T-helper 2 cell treated with Interferon-gamma antibody and Interleukin-4, amounts not matched to agents 5 μg/mL and 100 μg/mL, for 36 hours (primary cell): Measurements from ENCODE around the gene F12.
A peak's percentile ranks its signal among the peaks of the same experiment; 100 is the strongest.

Experiments used
- DNase-seq: peaks from one replicate; pipeline ENCODE4 v3.0.0; 2021; ENCODE audit warnings: low spot score
- H3K27ac Mint-ChIP-seq: one replicate; pipeline ENCODE4 v1.8.0; 2021; ENCODE audit warnings: mild to moderate bottlenecking, mixed read lengths
- H3K27me3 Mint-ChIP-seq: one replicate; pipeline ENCODE4 v1.8.0; 2021; ENCODE audit warnings: low read depth, mixed read lengths
- H3K36me3 Mint-ChIP-seq: one replicate; pipeline ENCODE4 v1.8.0; 2021; ENCODE audit warnings: low read depth, mixed read lengths
- H3K4me1 Mint-ChIP-seq: one replicate; pipeline ENCODE4 v1.8.0; 2021; ENCODE audit warnings: low read depth, mixed read lengths
- H3K4me3 Mint-ChIP-seq: one replicate; pipeline ENCODE4 v1.8.0; 2022; ENCODE audit warnings: mild to moderate bottlenecking, moderate library complexity, mixed read lengths
- H3K9me3 Mint-ChIP-seq: one replicate; pipeline ENCODE4 v1.8.0; 2021; ENCODE audit warnings: mixed read lengths

The F12 gene

DNA sequence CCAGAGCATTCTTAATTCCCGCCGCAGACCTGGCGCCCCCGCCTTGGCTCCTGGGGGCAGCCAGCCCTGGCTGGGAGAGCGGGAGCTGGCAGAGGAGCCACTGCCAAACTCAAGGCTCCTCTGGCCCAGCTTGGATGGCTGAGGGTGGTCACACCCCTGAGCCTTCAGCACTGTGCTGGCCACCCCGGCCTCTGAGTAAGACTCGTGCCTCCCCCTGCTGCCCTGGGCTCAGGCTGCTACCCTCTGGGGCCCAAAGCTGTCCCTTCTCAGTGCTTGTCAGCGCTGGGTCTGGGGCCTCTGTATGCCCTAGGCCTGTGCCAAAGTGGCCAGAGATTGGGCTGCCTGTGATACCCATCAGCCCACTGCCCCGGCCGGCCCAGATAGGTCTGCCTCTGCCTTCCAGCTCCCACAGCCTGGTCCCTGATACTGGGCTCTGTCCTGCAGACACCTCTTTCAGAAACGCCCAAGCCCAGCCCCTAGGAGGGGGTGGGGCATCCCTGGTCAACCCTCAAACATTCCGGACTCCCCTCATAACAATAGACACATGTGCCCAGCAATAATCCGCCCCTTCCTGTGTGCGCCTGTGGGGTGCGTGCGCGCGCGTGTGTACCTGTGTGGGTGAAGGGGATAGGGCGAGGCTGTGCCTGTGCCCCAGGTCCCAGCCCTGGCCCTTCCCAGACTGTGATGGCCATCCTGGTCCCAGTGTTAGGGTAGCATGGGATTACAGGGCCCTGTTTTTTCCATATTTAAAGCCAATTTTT lies 32.9 kb upstream of the F12 start:
- no peak overlapping the region for H3K4me3 Mint-ChIP-seq
- peaks cover 42% of the 10 kb centered on the region for H3K36me3 Mint-ChIP-seq
- no peak for DNase-seq
- peaks cover 36% of the 10 kb centered on the region for H3K4me1 Mint-ChIP-seq
- H3K27ac Mint-ChIP-seq: peak overlapping the region; percentile 41
- H3K27me3 Mint-ChIP-seq: no peaks in the 10 kb centered on the region
- H3K9me3 Mint-ChIP-seq: no peaks in the 10 kb centered on the region

DNA sequence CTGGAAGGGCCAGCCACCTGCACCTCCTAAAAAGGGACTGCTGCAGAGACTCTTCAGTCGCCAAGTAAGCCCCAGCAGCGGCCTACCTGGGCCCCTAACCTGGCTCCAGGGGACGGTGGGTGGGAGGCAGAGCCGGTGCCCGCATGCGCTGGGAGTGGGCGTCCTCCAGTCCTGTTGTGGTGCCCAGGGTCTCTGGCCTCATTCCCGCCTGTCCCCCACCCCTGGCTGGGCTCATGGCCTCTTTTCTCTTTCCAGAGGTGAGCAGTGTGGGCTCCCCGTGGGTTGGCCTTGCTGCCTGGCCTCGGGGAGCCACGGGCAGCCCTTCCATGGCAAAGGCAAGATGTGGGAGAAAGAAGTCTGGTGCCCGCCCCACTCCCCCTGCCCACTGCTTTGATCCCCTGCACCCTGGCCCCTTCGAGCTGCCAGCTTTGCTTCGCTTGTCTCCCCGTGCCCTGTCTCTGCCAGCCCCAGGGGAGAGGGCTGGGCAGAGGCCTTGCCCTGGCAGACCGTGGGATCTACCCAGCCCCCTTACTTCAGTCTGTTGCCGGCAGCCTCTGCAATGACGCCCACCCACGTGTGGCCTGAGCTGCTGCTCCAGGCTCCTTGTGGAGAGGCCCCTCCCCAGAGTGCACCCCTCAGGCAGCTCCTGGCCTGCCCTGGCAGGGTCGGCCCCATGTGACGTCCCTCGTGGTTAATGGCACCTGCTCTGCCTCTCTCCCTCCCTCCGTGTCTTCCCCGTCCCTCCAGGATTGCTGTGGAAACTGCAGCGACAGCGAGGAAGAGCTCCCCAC lies 31.8 kb upstream of the F12 start:
- Mint-ChIP-seq H3K4me3 (no peak overlapping the region), H3K4me1 (peaks cover 38% of the 10 kb centered on the region), H3K27me3 (no peaks in the 10 kb centered on the region)

DNA sequence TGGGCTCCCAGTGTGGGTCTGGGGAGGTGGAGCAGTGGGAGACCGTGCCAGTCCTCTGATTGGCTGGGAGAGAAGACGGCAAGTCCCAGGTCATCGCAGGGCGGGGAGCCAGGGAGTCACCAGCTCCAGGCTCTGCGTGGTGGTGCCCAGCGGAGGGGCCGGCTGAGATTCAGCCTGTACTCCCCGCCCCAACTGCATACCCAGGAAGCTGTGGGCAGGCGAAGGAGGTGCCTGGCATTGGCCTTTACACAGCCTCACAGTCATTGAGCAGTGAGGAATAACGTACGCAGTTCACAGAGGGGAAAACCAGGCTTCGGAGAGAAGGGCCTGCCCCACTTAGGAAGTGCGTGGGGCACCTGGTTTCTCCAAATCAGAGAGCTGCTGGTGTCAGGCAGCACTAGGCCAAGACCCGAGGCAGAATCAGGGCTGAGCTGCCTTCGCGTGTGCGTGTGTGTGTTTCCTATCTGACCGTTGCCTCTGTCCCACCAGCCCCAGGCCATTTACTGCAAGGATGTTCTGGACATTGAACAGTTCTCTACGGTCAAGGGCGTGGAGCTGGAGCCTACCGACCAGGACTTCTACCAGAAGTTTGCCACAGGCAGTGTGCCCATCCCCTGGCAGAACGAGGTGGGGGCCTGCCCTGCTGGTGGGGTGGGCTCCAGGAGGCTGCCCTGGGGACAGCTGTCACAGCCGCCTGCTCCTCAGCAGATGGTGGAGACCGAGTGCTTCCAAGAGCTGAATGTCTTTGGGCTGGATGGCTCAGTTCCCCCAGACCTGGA lies 31.0 kb upstream of the F12 start:
- no peaks in the 10 kb centered on the region for H3K27me3 Mint-ChIP-seq
- peak; percentile 41 for DNase-seq
- no peak overlapping the region for H3K4me3 Mint-ChIP-seq
- peak overlapping the region; percentile 57 for H3K27ac Mint-ChIP-seq
- no peaks in the 10 kb centered on the region for H3K9me3 Mint-ChIP-seq
- H3K4me1 Mint-ChIP-seq: peaks cover 30% of the 10 kb centered on the region
- H3K36me3 Mint-ChIP-seq: peaks cover 56% of the 10 kb centered on the region

More for the DNA sequence above, 31.8 kb upstream of the F12 start:
- no peak for DNase-seq
- peaks cover 51% of the 10 kb centered on the region for H3K36me3 Mint-ChIP-seq
- no peaks in the 10 kb centered on the region for H3K9me3 Mint-ChIP-seq
- no peak overlapping the region for H3K27ac Mint-ChIP-seq

DNA sequence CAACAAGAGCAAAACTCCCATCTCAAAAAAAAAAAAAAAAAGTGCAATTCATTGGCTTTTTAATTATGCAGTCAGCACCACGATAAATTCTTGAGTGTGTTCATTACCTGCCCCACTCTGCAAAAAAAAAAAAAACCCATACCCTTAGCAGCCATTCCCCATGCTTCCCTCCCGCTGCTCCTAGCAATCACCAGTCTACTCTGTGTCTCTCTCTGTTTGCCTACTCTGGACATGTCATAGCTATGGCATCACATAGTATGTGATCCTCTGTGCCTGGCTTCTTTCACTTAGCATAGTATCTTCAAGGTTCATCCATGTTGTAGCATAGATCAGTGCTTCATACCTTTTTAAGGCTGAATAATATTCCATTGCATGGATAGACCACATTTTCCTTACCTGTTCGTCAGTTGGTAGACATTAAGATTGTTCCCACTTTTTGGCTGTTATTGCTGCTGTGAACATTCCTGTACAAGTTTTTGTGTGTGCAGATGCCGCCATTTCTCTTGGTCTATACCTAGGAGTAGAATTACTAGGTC lies 30.2 kb upstream of the F12 start:
- H3K4me3 Mint-ChIP-seq: no peak overlapping the region
- DNase-seq: no peak
- H3K4me1 Mint-ChIP-seq: peaks cover 27% of the 10 kb centered on the region
- H3K27ac Mint-ChIP-seq: no peak overlapping the region
- H3K9me3 Mint-ChIP-seq: no peaks in the 10 kb centered on the region
- H3K27me3 Mint-ChIP-seq: no peaks in the 10 kb centered on the region
- peaks cover 61% of the 10 kb centered on the region for H3K36me3 Mint-ChIP-seq

DNA sequence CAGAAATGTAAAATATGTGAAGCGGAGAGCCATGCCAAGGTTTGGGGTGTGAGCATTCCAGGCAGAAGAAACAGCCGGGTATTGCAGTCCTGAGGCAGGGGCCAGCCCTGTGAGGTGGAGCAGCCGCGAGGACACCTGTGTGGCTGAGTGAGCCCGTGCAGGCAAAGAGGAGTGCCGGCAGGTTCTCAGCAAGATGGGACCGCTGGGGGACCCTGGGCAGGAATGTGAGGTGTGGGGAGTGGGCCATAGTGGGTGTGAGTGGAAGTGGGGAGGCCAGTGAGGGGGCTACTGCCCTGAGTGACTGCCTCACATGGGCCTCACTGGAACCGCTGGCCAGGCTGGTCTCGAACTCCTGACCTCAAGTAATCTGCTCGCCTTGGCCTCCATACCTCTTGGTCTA lies 29.1 kb upstream of the F12 start:
- Mint-ChIP-seq H3K27ac (no peak overlapping the region), H3K27me3 (no peaks in the 10 kb centered on the region), H3K9me3 (no peaks in the 10 kb centered on the region), H3K4me3 (no peak overlapping the region), H3K4me1 (peaks cover 25% of the 10 kb centered on the region), H3K36me3 (peaks cover 68% of the 10 kb centered on the region)
- no peak for DNase-seq

DNA sequence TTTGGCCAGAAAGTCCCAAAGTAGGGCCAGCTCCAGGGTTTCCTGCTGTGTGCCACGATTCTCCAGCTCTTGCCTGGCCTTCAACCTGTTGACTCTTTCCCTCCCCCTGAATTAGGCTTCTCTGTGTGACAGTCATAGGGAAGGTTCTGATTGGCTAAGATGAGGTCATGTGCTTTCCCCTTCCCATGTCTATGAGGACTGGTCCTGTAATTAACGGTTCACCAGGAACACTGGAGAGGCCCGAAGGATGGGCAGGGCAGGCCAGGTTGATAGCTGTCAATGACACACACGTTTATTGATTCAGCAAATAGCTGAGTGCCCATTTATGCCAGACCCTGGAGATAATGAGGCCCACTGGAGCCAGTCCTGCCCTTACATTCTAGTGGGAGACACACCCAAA lies 28.3 kb upstream of the F12 start:
- no peak overlapping the region for H3K4me3 Mint-ChIP-seq
- no peak for DNase-seq
- H3K27me3 Mint-ChIP-seq: no peaks in the 10 kb centered on the region
- peaks cover 27% of the 10 kb centered on the region for H3K4me1 Mint-ChIP-seq
- no peaks in the 10 kb centered on the region for H3K9me3 Mint-ChIP-seq
- no peak overlapping the region for H3K27ac Mint-ChIP-seq
- H3K36me3 Mint-ChIP-seq: peaks cover 70% of the 10 kb centered on the region

DNA sequence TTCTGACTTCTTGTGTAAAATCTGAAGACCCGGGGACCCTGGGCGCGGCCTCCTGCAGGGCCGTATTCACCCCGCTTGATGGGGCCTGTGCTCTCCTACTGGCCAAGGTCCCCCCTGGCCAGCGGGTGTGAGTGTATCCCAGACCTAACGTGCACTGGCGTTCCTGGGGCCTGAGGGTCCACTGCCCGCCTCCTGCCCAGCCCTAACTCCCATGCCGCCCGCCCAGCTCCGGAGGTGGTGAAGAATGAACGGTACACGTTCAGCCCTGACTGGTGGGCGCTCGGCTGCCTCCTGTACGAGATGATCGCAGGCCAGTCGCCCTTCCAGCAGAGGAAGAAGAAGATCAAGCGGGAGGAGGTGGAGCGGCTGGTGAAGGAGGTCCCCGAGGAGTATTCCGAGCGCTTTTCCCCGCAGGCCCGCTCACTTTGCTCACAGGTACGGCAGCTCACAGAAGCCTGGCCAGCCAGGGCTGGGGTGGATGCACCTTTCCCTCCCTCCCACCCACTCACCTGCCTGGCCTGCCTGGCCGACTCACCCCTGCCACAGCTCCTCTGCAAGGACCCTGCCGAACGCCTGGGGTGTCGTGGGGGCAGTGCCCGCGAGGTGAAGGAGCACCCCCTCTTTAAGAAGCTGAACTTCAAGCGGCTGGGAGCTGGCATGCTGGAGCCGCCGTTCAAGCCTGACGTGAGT lies 26.6 kb upstream of the F12 start:
- Mint-ChIP-seq H3K4me3 (no peak overlapping the region), H3K9me3 (no peaks in the 10 kb centered on the region), H3K27me3 (no peaks in the 10 kb centered on the region), H3K36me3 (peaks cover 73% of the 10 kb centered on the region), H3K27ac (no peak overlapping the region), H3K4me1 (peaks cover 37% of the 10 kb centered on the region)
- DNase-seq: no peak

DNA sequence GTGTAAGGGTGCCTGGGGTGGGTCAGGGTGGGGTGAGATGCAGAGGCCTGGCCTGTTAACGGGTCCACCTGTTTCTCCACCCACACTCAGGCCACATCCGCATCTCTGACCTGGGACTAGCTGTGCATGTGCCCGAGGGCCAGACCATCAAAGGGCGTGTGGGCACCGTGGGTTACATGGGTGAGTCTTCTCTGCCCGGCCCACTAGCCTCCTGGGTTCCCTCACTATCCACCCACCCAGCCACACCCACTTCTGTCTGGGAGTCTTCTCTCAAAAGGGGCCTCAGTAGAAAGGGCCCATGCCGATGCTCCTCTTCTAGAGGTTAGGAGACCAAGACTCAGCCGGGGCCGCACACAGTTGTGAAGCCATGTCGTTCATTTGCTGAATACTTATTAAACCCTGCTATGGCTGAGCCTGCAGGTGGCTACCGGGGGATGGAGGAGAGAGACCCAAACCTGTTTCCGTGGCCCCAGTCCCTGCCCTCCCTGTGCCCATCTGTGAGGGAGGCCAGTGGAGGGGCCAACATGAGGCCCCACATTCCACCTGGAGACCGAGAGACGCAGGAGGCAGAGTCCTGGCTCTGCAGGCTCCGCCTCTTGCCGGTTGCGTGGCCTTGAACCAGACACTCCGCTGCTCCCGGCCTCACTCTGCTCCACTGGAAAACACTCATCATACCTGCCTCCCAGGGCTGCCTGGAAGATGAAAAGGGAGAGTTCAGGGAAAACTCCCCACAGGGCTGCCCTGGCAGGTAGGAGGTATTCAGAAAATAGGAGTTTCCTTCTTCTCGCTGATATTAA lies 25.8 kb upstream of the F12 start:
- Mint-ChIP-seq H3K4me1 (peaks cover 45% of the 10 kb centered on the region), H3K36me3 (peaks cover 81% of the 10 kb centered on the region), H3K27ac (no peak overlapping the region), H3K9me3 (no peaks in the 10 kb centered on the region), H3K27me3 (no peaks in the 10 kb centered on the region), H3K4me3 (no peak overlapping the region)
- no peak for DNase-seq

DNA sequence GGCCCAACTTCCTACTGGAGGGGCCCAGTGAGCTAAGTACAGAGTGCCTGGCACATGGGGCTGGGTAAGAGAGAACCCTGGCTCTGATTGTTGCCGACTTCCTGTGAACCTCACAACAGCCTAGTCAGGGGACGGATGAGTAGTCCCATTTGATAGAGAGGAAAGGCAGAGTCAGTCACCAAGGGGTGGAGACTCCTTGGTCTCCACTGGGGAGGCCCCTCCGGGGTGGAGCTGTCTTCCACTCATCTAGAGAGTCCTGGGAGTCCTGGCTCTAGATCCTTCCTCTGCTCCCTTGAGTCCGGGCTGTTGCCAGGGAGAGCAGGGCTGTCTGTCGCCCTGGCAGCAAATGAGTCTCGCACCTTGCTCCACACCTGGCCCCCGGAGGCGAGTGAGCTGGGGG lies 25.1 kb upstream of the F12 start:
- DNase-seq: peak; percentile 58
- Mint-ChIP-seq H3K36me3 (peaks cover 81% of the 10 kb centered on the region), H3K4me1 (peaks cover 46% of the 10 kb centered on the region), H3K27ac (peak overlapping the region; percentile 82), H3K4me3 (peak overlapping the region; percentile 71), H3K27me3 (no peaks in the 10 kb centered on the region), H3K9me3 (no peaks in the 10 kb centered on the region)

DNA sequence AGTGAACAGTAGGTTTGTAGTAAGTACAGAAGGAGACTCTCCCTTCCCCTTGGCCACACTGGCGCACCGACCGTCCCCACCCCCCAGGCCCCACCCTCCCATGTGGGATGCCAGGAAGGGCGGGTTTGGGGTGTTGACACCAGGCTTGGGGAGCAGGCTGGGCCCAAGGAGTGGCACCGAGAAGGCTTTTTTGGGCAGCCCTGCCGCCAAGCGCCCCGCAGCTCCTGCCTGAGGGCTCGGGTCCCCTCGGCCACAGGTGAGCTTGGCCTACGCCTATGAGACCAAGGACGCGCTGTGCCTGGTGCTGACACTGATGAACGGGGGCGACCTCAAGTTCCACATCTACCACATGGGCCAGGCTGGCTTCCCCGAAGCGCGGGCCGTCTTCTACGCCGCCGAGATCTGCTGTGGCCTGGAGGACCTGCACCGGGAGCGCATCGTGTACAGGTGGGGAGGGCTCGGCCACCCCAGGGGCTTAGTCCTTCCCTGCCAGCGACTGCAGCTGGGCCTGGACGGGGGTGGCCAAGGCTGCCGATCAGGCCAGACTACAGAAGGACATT lies 24.4 kb upstream of the F12 start:
- H3K36me3 Mint-ChIP-seq: peaks cover 84% of the 10 kb centered on the region
- H3K4me1 Mint-ChIP-seq: peaks cover 53% of the 10 kb centered on the region
- H3K4me3 Mint-ChIP-seq: peak overlapping the region; percentile 38
- peak overlapping the region; percentile 57 for H3K27ac Mint-ChIP-seq
- no peak for DNase-seq
- H3K9me3 Mint-ChIP-seq: no peaks in the 10 kb centered on the region
- H3K27me3 Mint-ChIP-seq: no peaks in the 10 kb centered on the region

DNA sequence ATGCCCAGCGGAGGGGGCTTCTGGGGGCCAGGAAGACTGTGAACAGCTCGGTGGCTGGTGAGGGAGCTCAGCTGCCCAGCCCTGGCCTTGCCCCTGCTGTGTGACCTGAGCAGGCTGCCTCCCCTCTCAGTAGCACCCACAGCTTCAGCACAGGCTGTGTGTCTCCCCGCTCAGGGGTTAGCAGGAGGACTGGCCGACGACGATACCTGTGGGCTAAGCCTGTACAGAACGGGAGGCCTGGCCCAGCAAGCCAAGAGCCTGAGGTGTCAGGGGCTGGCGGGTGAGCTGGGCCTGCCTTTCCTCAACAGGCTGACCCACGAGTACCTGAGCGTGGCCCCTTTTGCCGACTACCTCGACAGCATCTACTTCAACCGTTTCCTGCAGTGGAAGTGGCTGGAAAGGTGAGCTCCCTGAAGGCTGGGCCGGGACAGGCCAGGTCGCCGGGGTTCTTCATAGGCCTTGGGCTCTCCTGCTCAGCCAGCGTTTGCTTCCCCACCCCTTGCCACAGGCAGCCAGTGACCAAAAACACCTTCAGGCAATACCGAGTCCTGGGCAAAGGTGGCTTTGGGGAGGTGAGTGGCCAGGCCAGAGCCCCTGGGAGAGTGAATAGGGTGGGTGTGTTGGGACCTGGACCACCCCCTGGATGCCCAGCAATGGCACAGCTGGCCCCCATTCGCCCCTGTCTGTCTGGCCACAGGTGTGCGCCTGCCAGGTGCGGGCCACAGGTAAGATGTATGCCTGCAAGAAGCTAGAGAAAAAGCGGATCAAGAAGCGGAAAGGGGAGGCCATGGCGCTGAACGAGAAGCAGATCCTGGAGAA lies 23.7 kb upstream of the F12 start:
- Mint-ChIP-seq H3K27ac (peak overlapping the region; percentile 57), H3K36me3 (peaks cover 81% of the 10 kb centered on the region)

More for the DNA sequence above, 23.7 kb upstream of the F12 start:
- peaks cover 57% of the 10 kb centered on the region for H3K4me1 Mint-ChIP-seq
- H3K4me3 Mint-ChIP-seq: peak overlapping the region; percentile 98
- no peak for DNase-seq
- H3K9me3 Mint-ChIP-seq: no peaks in the 10 kb centered on the region
- H3K27me3 Mint-ChIP-seq: no peaks in the 10 kb centered on the region
